PFSK-1 (cell line): ENCODE data around the gene OVCA2.

ENCODE experiments used
- FOXP2 ChIP-seq: optimal IDR thresholded peaks from 2 replicates; pipeline ENCODE3; 2011; ENCODE audit warnings: borderline replicate concordance, control low read depth, inconsistent platforms; ENCODE audit not compliant: insufficient read depth; ENCODE audit errors: extremely low read length, extremely low read depth
- POLR2AphosphoS5 ChIP-seq: IDR thresholded peaks from 2 replicates; pipeline ENCODE4 v1.6.1; 2012; ENCODE audit warnings: low read depth, mild to moderate bottlenecking, control low read depth, low read length, moderate library complexity
- SIN3A ChIP-seq: IDR thresholded peaks from 2 replicates; pipeline ENCODE4 v1.6.1; 2012; ENCODE audit warnings: mild to moderate bottlenecking, low read length, moderate library complexity, borderline replicate concordance; ENCODE audit not compliant: insufficient read depth
- TAF1 ChIP-seq: IDR thresholded peaks from 2 replicates; pipeline ENCODE4 v1.6.1; 2012; ENCODE audit warnings: low read length, control low read depth, borderline replicate concordance; ENCODE audit not compliant: insufficient read depth
- TF ChIP-seq, protein P1 (sequence below), 2 experiments: IDR thresholded peaks; 2 replicates each; pipeline versions ENCODE4 v1.6.1 to v1.8.0; 2011 to 2012; ENCODE audit warnings: low read depth in 2 of 2, low read length in 2 of 2, control low read depth in 1 of 2, inconsistent platforms in 1 of 2, mild to moderate bottlenecking in 1 of 2, moderate library complexity in 1 of 2; ENCODE audit not compliant: insufficient read depth in 1 of 2

The OVCA2 gene

DNA sequence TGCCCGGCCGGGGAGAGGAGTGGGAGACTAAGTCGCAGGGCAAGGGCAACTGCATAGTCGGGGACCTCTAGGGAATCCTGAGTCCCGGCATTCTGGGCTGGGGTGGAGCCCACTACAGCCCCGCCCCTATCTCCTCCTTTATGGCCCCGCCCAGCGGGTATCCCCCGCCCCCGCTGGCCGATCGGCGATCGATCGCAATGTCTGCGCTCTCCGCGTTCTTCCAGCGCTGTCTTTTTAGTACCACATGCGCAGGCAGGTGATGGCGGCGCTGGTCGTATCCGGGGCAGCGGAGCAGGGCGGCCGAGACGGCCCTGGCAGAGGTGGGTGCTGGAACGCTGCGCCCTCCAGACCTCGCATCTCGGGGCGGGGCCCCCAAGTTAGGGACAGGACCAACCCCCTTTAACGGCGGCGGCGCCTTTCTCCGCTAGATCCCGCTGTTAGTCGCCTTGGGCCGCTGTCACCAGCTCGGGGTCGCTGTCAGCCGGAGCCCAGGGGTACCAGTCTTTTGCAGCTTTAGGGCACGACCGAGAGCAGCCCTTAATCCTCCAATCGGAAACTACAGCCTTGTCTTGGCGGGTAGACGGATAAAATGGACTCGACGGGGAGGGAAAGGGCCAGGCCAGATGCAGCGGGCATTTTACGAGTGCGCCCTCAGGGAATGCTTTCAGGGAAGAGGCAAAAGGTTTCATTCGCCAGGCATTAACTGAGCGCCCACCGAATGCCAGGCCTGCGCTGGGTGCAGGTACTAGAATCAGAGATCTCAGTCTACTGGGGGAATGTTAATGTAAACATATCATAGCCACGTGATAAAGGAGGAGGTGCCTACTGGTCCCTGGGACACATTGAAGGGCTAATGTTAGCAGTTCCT, 11.7 kb upstream of the OVCA2 start, which contains the start of gene DPH1:
Gene DPH1 (plus strand): TSS at position 243 of the 868 bp plus-strand sequence. CDS start 17 bp downstream, at position 260.
- TF ChIP-seq, protein P1, sequence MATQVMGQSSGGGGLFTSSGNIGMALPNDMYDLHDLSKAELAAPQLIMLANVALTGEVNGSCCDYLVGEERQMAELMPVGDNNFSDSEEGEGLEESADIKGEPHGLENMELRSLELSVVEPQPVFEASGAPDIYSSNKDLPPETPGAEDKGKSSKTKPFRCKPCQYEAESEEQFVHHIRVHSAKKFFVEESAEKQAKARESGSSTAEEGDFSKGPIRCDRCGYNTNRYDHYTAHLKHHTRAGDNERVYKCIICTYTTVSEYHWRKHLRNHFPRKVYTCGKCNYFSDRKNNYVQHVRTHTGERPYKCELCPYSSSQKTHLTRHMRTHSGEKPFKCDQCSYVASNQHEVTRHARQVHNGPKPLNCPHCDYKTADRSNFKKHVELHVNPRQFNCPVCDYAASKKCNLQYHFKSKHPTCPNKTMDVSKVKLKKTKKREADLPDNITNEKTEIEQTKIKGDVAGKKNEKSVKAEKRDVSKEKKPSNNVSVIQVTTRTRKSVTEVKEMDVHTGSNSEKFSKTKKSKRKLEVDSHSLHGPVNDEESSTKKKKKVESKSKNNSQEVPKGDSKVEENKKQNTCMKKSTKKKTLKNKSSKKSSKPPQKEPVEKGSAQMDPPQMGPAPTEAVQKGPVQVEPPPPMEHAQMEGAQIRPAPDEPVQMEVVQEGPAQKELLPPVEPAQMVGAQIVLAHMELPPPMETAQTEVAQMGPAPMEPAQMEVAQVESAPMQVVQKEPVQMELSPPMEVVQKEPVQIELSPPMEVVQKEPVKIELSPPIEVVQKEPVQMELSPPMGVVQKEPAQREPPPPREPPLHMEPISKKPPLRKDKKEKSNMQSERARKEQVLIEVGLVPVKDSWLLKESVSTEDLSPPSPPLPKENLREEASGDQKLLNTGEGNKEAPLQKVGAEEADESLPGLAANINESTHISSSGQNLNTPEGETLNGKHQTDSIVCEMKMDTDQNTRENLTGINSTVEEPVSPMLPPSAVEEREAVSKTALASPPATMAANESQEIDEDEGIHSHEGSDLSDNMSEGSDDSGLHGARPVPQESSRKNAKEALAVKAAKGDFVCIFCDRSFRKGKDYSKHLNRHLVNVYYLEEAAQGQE (IDR thresholded peaks at IDR 0.05; ENCODE audit: insufficient read depth in 1 of 2, low read depth in 2 of 2, low read length in 2 of 2): no peak
- TF ChIP-seq SIN3A: peak; percentile 99
- peak; percentile 47; the same call in 1 of the 2 replicates for TF ChIP-seq POLR2AphosphoS5
- 0 out of 2 replicates have a peak, but pooled peaks have one; percentile 54 for TF ChIP-seq TAF1
- peak; percentile 53 for TF ChIP-seq FOXP2

DNA sequence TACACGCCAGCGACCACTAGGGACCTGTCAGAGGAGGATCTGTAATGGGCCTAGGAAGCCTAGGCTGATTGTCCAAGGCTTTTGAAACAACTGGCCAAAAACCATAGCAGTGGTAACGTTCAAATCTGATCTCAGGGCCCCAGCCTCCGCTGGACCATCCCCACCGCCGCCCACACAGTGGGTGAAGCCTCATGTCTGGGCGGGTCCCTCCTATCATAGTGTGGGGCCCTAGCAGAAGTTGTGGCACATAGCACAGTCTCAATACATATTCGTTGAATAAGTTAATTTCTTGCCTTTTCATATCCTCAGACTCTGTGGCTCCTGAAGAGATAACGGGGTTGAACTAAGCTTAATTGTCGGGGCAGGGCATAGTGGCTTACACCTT, 11.1 kb upstream of the OVCA2 start:
- TF ChIP-seq, protein P1 (IDR thresholded peaks at IDR 0.05; ENCODE audit: insufficient read depth in 1 of 2, low read depth in 2 of 2, low read length in 2 of 2): no peak
- TF ChIP-seq POLR2AphosphoS5 (no peak), TAF1 (no peak), FOXP2 (no peak), SIN3A (no peak)

DNA sequence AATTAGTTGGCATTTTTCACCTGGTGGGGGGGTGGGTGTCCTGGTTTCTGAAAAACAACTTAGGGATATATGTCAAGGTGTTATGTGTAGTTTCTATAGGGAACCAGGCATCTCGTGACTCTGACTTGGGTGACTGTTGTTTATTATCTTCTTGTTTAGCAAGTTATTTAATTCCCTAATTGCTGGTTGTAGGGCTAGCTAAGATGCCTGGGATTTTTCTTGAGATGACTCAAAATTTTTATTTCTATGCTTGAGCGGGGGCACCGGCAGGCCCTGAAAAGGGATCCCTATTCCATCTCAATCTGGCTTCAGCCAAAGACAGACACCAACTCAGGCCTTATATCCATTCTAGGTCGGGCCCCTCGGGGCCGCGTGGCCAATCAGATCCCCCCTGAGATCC, 8.7 kb upstream of the OVCA2 start:
- TF ChIP-seq POLR2AphosphoS5: no peak
- TF ChIP-seq TAF1: no peak
- TF ChIP-seq, protein P1 (IDR thresholded peaks at IDR 0.05; ENCODE audit: insufficient read depth in 1 of 2, low read depth in 2 of 2, low read length in 2 of 2): no peak
- no peak for TF ChIP-seq FOXP2
- no peak for TF ChIP-seq SIN3A

DNA sequence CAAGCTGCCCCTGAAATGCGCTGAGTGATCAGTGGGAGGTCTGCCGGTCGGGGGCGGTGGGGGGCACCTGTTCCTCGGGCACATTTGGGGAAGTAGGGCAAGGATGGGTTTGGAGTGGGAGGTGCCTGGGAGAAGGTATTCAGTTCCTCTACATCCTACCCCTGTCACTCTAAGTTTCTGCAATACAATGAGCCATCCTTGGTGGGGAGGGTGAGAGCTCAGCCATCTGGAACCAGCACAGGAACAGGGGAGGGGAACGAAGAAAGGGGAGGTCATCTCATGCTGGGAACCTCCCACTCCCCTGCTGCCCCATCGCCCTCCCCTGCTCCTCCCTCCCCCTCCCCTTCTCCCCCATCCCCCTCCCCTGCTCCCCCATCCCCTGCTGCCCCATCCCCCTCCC, 7.7 kb upstream of the OVCA2 start:
- TF ChIP-seq, protein P1 (IDR thresholded peaks at IDR 0.05; ENCODE audit: insufficient read depth in 1 of 2, low read depth in 2 of 2, low read length in 2 of 2): no peak
- TF ChIP-seq FOXP2 (no peak), TAF1 (no peak), SIN3A (no peak), POLR2AphosphoS5 (no peak)
